ENCODE data around the gene MAPKAP1.

Gene MAPKAP1

GRCh38 chr9:125484350-125485282 is 222.4 kb downstream of the MAPKAP1 start:
- Histone ChIP-seq H3K36me3 (ENCODE audit: control insufficient read depth, insufficient read depth, low read length) (no peaks in the 10 kb centered on the region), H3K9ac (ENCODE audit: low read length) (no peak overlapping the region), H4K8ac (ENCODE audit: low read depth, low read length) (no peak overlapping the region), H3K18ac (ENCODE audit: low read length) (no peak overlapping the region), H2BK15ac (replicated peaks; ENCODE audit: low read depth) (no peak overlapping the region), H3K56ac (ENCODE audit: low read length) (no peak overlapping the region), H3K79me1 (ENCODE audit: low read length) (no peaks in the 10 kb centered on the region), H2BK5ac (ENCODE audit: low read length) (no peak overlapping the region), H2BK120ac (ENCODE audit: low read depth, low read length) (no peak overlapping the region), H3K4me3 (ENCODE audit: low read length) (no peak overlapping the region), H3K23ac (ENCODE audit: low read length) (no peak overlapping the region), H3K4me1 (ENCODE audit: control insufficient read depth, low read depth, low read length) (peaks cover 2% of the 10 kb centered on the region), H4K5ac (ENCODE audit: low read length) (no peak overlapping the region), H3K4me2 (ENCODE audit: low read length) (no peak overlapping the region), H2AK5ac (ENCODE audit: low read length) (no peak overlapping the region), H3K27me3 (ENCODE audit: insufficient read depth, low read length, poor library complexity) (no peaks in the 10 kb centered on the region), H3K79me2 (ENCODE audit: control insufficient read depth, insufficient read depth, low read length) (no peaks in the 10 kb centered on the region), H3K27ac (ENCODE audit: low read depth, low read length) (no peak overlapping the region), H3K4ac (ENCODE audit: low read depth, low read length) (no peak overlapping the region)
- DNase-seq: no peak
- WGBS (ENCODE audit: extremely low coverage, insufficient coverage, low lambda C conversion rate): no CpG with 5 or more reads among the region's 13 CpGs

GRCh38 chr9:125483697-125484096 is 223.3 kb downstream of the MAPKAP1 start:
- H3K23ac ChIP-seq (ENCODE audit: low read length): no peak overlapping the region
- H3K18ac ChIP-seq (ENCODE audit: low read length): no peak overlapping the region
- no peaks in the 10 kb centered on the region for H3K79me2 ChIP-seq (ENCODE audit: control insufficient read depth, insufficient read depth, low read length)
- no peak overlapping the region for H2BK15ac ChIP-seq (replicated peaks; ENCODE audit: low read depth)
- no peak overlapping the region for H3K9ac ChIP-seq (ENCODE audit: low read length)
- H2BK5ac ChIP-seq (ENCODE audit: low read length): no peak overlapping the region
- DNase-seq: no peak
- no peak overlapping the region for H3K4ac ChIP-seq (ENCODE audit: low read depth, low read length)
- no peak overlapping the region for H2AK5ac ChIP-seq (ENCODE audit: low read length)
- no peaks in the 10 kb centered on the region for H3K36me3 ChIP-seq (ENCODE audit: control insufficient read depth, insufficient read depth, low read length)
- no peak overlapping the region for H2BK120ac ChIP-seq (ENCODE audit: low read depth, low read length)
- no peak overlapping the region for H4K5ac ChIP-seq (ENCODE audit: low read length)
- no peak overlapping the region for H3K4me2 ChIP-seq (ENCODE audit: low read length)
- WGBS (ENCODE audit: extremely low coverage, insufficient coverage, low lambda C conversion rate): no CpG with 5 or more reads among the region's 2 CpGs
- H3K56ac ChIP-seq (ENCODE audit: low read length): no peak overlapping the region
- H3K27me3 ChIP-seq (ENCODE audit: insufficient read depth, low read length, poor library complexity): no peaks in the 10 kb centered on the region
- no peaks in the 10 kb centered on the region for H3K79me1 ChIP-seq (ENCODE audit: low read length)
- peaks cover 2% of the 10 kb centered on the region for H3K4me1 ChIP-seq (ENCODE audit: control insufficient read depth, low read depth, low read length)
- no peak overlapping the region for H3K27ac ChIP-seq (ENCODE audit: low read depth, low read length)
- no peak overlapping the region for H3K4me3 ChIP-seq (ENCODE audit: low read length)
- H4K8ac ChIP-seq (ENCODE audit: low read depth, low read length): no peak overlapping the region

GRCh38 chr9:125479846-125480615 is 227.0 kb downstream of the MAPKAP1 start:
- no peaks in the 10 kb centered on the region for H3K79me2 ChIP-seq (ENCODE audit: control insufficient read depth, insufficient read depth, low read length)
- H3K23ac ChIP-seq (ENCODE audit: low read length): no peak overlapping the region
- no peaks in the 10 kb centered on the region for H3K79me1 ChIP-seq (ENCODE audit: low read length)
- no peak overlapping the region for H3K9ac ChIP-seq (ENCODE audit: low read length)
- H2BK15ac ChIP-seq (replicated peaks; ENCODE audit: low read depth): no peak overlapping the region
- H3K4me1 ChIP-seq (ENCODE audit: control insufficient read depth, low read depth, low read length): peaks cover 2% of the 10 kb centered on the region
- no peak overlapping the region for H3K18ac ChIP-seq (ENCODE audit: low read length)
- no peaks in the 10 kb centered on the region for H3K27me3 ChIP-seq (ENCODE audit: insufficient read depth, low read length, poor library complexity)
- H4K5ac ChIP-seq (ENCODE audit: low read length): no peak overlapping the region
- no peak overlapping the region for H4K8ac ChIP-seq (ENCODE audit: low read depth, low read length)
- no peak overlapping the region for H3K56ac ChIP-seq (ENCODE audit: low read length)
- H3K4me3 ChIP-seq (ENCODE audit: low read length): no peak overlapping the region
- no peak overlapping the region for H3K4ac ChIP-seq (ENCODE audit: low read depth, low read length)
- peak; percentile 77 for DNase-seq
- H3K27ac ChIP-seq (ENCODE audit: low read depth, low read length): no peak overlapping the region
- H2BK120ac ChIP-seq (ENCODE audit: low read depth, low read length): no peak overlapping the region
- no peak overlapping the region for H2AK5ac ChIP-seq (ENCODE audit: low read length)
- no CpG with 5 or more reads among the region's 7 CpGs for WGBS (ENCODE audit: extremely low coverage, insufficient coverage, low lambda C conversion rate)
- H2BK5ac ChIP-seq (ENCODE audit: low read length): no peak overlapping the region
- no peak overlapping the region for H3K4me2 ChIP-seq (ENCODE audit: low read length)
- H3K36me3 ChIP-seq (ENCODE audit: control insufficient read depth, insufficient read depth, low read length): no peaks in the 10 kb centered on the region

GRCh38 chr9:125477089-125477544 is 229.9 kb downstream of the MAPKAP1 start:
- WGBS (ENCODE audit: extremely low coverage, insufficient coverage, low lambda C conversion rate): no CpG with 5 or more reads among the region's 5 CpGs
- Histone ChIP-seq H3K27me3 (ENCODE audit: insufficient read depth, low read length, poor library complexity) (no peaks in the 10 kb centered on the region), H2BK15ac (replicated peaks; ENCODE audit: low read depth) (no peak overlapping the region), H3K9ac (ENCODE audit: low read length) (no peak overlapping the region), H3K36me3 (ENCODE audit: control insufficient read depth, insufficient read depth, low read length) (no peaks in the 10 kb centered on the region), H3K79me1 (ENCODE audit: low read length) (no peaks in the 10 kb centered on the region), H3K4me3 (ENCODE audit: low read length) (no peak overlapping the region), H4K5ac (ENCODE audit: low read length) (no peak overlapping the region), H3K27ac (ENCODE audit: low read depth, low read length) (no peak overlapping the region), H3K4me1 (ENCODE audit: control insufficient read depth, low read depth, low read length) (peaks cover 6% of the 10 kb centered on the region), H2BK120ac (ENCODE audit: low read depth, low read length) (no peak overlapping the region), H4K8ac (ENCODE audit: low read depth, low read length) (no peak overlapping the region), H2AK5ac (ENCODE audit: low read length) (no peak overlapping the region), H2BK5ac (ENCODE audit: low read length) (no peak overlapping the region), H3K4ac (ENCODE audit: low read depth, low read length) (no peak overlapping the region), H3K18ac (ENCODE audit: low read length) (no peak overlapping the region), H3K56ac (ENCODE audit: low read length) (no peak overlapping the region), H3K79me2 (ENCODE audit: control insufficient read depth, insufficient read depth, low read length) (no peaks in the 10 kb centered on the region), H3K4me2 (ENCODE audit: low read length) (no peak overlapping the region), H3K23ac (ENCODE audit: low read length) (no peak overlapping the region)
- no peak for DNase-seq

GRCh38 chr9:125476645-125477044 is 230.4 kb downstream of the MAPKAP1 start:
- no peak overlapping the region for H2BK120ac ChIP-seq (ENCODE audit: low read depth, low read length)
- no peak overlapping the region for H3K4me2 ChIP-seq (ENCODE audit: low read length)
- no peaks in the 10 kb centered on the region for H3K36me3 ChIP-seq (ENCODE audit: control insufficient read depth, insufficient read depth, low read length)
- H3K27ac ChIP-seq (ENCODE audit: low read depth, low read length): no peak overlapping the region
- H4K5ac ChIP-seq (ENCODE audit: low read length): no peak overlapping the region
- H2BK5ac ChIP-seq (ENCODE audit: low read length): no peak overlapping the region
- no peak overlapping the region for H3K56ac ChIP-seq (ENCODE audit: low read length)
- no peak overlapping the region for H3K23ac ChIP-seq (ENCODE audit: low read length)
- no peak overlapping the region for H3K4me3 ChIP-seq (ENCODE audit: low read length)
- H3K4ac ChIP-seq (ENCODE audit: low read depth, low read length): no peak overlapping the region
- no peaks in the 10 kb centered on the region for H3K79me1 ChIP-seq (ENCODE audit: low read length)
- peak; percentile 48 for DNase-seq
- WGBS (ENCODE audit: extremely low coverage, insufficient coverage, low lambda C conversion rate): no CpG with 5 or more reads among the region's 6 CpGs
- H4K8ac ChIP-seq (ENCODE audit: low read depth, low read length): no peak overlapping the region
- H3K18ac ChIP-seq (ENCODE audit: low read length): no peak overlapping the region
- H2AK5ac ChIP-seq (ENCODE audit: low read length): no peak overlapping the region
- H3K27me3 ChIP-seq (ENCODE audit: insufficient read depth, low read length, poor library complexity): no peaks in the 10 kb centered on the region
- H3K79me2 ChIP-seq (ENCODE audit: control insufficient read depth, insufficient read depth, low read length): no peaks in the 10 kb centered on the region
- H2BK15ac ChIP-seq (replicated peaks; ENCODE audit: low read depth): no peak overlapping the region
- H3K9ac ChIP-seq (ENCODE audit: low read length): no peak overlapping the region
- peaks cover 6% of the 10 kb centered on the region for H3K4me1 ChIP-seq (ENCODE audit: control insufficient read depth, low read depth, low read length)
